ENCODE data around the gene RBMS3.

- TF ChIP-seq CTCF (IDR thresholded peaks at IDR 0.05) (no peak), POLR2A (IDR thresholded peaks at IDR 0.05) (no peak)
Measured at GRCh38 chr3:29527246-29527645, 246.4 kb downstream of the RBMS3 start.
